Activated CD4-positive, alpha-beta T cell treated with anti-CD3 and anti-CD28 coated beads, Interleukin-2, amount 50 U/mL, for 1 hour (primary cell): ENCODE data around the gene WDR19.
"Not testable (repeated sequence)": the region's sequence is repeated elsewhere in the genome, so short reads cannot be mapped to it uniquely, and the experiment has no call there.

ENCODE experiments used
- DNase-seq: peaks from one replicate; pipeline ENCODE4 v3.0.0-alpha.2; 2020

WDR19 gene

DNA sequence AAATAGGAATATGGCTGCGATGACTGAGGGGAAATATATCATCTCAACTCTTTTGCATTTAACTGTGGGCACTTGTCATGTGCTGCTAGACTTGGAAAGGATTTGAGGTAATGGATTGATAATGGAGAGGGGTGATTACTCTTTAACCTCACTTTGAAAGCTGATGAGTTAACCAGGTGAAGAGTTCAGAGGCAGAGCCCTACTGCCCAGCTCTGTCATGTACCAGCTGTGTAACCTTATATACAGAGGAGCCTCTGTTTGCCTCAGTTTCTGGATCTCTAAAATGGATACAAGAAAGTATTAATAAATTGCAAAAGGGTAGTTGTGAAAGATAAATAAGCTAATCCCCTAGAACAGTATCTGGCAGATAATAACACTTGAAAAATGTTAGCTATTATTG lies 51.5 kb downstream of the WDR19 start:
- no peak for DNase-seq

DNA sequence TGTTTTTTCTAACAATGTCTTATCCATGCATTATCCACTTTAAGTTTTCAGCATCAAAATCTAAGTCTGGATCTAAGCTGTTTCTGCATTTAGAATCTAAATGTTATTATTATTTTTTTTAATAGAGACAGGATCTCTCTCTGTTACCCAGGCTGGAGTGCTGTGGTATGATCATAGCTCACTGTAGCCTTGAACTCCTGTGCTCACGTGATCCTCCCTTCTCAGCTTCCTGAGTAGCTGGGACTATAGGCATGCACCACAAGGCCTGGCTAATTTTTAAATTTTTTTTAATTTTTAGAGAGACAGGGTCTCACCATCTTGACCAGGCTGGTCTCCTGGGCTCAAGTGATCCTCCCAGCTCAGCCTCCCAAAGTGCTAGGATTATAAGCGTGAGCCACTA lies 52.7 kb downstream of the WDR19 start:
- no peak for DNase-seq

DNA sequence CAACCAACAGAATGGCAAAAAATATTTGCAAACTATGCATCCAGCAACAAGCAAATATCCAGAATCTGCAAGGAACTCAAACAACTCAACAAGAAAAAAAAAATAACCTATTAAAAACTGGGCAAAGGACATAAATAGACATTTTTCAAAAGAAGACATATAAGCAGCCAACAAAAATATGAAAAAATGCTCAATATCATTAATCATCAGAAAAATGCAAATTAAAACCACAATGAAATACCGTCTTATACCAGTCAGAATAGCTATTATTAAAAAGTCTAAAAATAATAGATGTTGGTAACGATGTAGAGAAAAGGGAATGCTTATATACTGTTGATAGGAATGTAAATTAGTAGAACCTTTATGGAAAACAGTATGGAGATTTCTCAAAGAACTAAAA lies 53.4 kb downstream of the WDR19 start:
- DNase-seq = no peak

DNA sequence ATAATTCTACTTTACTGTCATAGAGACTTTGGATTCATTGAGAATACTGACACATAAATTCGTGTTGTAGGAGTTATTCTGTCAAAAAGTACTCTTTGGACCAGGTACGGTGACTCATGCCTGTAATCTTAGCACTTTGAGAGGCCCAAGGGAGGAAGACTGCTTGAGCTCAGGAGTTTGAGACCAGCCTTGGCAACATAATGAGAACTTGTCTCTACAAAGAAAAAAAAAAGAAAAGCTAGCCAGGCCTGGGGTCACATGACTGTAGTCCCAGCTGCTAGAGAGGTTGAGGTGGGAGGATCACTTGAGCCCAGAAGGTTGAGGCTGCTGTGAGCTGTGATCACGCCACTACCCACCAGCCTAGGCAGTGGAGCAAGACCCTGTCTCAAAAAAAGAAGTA lies 54.9 kb downstream of the WDR19 start:
- DNase-seq = no peak

DNA sequence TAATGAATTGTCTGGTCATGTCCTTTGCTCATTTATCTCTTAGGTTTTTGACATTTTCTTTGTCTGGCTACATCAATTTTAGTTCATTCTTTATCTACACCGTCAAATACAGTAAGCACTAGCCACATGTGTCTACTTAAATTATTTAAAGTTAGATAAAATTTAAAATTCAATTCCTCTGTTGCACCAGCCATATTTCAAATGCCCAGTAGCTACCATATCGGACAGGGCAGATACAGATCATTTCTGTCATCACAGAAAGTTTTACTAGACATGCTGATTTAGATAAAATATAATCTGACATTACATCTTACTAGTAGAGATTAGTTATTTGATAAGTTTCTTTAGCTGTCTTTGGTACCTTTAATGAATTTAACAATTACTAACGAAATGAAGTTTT lies 61.1 kb downstream of the WDR19 start:
- DNase-seq = no peak

DNA sequence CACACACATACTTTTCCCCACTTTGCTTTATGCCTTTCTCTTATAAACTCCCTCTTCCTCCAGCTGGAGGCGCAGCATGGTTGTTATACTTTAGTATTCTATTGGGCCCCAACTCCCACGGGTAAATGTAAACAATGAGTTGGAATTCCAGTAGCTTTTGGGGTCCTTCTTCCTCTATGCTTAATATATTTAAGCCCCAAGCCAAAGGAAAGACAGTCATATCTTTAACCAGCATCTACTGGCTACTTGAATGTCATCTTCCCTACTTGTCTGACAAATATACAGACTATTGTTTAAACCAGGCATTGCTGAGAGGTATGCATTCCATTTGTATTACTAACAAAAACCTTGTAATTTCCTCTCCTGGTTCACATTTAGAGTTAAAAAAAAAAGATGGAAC lies 72.9 kb downstream of the WDR19 start:
- no peak for DNase-seq

DNA sequence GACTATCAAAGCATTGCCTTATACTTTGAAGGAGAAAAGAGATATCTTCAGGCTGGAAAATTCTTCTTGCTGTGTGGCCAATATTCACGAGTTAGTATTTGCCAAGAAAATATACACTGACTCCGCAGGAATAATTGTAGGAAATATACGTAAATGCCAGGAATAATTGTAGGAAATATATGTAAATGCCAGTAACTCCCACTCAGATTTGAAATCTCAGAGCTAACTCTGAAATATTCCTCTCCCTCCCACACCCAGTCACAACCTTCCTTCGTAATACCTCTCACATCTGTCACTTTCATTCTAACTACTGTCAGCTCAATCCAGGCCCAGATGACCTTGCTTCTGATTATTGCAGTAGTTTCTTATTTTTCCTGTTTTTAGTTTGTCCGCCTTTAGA lies 73.5 kb downstream of the WDR19 start:
- no peak for DNase-seq

DNA sequence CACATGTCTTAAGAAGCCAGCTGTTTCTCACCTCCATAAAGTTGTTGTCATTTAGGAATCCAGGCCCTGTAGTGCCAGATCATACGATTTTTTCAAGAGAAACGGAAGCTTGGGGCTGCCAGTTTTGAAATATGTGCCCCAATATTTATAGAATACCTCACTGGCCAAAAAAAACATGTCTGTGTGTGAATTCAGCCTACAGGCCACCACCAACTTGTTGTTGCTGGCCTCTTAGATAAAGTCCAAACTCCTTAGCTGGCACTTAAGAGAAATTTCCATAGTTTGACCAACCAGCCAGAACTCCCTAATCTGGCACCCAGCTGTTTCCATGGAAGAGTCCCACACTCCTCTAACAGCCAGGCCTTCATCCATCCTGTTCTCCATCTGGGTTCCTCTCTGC lies 74.1 kb downstream of the WDR19 start:
- DNase-seq = no peak

DNA sequence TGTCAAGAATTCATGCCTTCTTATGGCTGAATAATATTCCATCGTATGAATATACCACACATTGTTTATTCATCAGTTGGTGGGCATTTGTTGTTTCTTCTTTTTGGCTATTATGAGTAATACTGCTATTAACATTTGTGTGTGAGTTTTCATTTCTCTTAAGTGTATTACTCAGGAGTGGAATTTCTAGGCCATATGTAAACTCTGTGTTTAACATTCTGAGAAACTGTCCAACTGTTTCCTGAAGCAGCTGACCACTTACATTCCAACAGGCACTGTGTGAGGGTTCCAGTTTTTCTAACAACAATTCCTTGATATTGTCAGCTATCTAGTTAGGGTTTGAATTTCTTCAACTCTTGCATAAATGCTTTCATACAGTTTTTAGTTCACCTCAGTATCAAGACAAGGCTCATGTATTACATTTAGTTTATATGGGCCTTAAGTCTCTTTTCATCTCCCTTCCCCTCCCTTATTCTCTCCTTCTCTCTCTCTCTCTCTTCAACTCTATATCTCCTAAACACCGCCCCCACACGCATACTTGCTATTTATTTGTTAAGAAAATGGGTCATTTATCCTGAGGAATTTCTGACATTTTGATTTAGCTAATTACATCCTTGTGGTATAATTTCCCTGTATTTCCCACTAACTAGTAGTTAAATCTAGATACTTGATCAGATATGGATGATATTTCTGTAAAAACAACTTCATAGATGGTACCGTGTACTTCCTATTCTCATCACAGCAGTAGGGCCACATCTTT lies 77.4 kb downstream of the WDR19 start:
- no peak for DNase-seq

DNA sequence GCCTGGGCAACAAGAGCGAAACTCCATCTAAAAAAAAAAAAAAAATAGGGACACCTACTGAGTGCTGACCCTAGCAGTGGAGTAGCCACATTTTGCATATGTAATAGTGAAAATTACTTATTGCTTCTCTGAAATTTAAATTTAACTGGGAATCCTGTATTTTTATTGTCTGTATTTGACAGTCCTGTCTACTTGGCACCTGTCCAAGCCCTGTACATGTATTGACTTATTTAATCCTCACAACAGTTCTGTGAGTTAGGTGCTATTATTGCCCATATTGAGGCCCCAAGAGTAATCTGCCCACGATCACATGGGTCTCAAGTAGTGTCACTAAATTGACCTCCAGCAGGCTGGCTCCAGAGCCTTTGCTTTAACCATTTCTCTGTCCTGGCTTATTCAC lies 81.6 kb downstream of the WDR19 start:
- no peak for DNase-seq

DNA sequence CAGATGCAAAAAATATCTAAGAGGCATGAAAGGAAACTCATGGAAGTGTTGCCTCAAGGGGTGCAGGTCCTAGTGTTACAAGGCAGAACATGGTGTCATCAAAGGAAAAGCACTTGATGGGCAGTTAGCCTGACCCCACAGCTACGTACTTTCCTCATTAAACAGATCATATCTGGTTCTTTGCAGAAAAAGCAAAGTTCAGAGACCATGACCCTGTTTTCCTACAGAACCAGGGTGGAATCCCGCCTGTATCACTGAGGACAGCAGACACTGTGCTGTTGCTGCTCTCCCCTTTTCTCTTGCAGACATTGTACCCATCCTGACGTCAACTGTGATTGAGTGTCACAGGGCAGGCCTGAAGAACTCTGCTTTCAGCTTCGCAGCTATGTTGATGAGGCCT lies 92.2 kb downstream of the WDR19 start:
- no peak for DNase-seq

DNA sequence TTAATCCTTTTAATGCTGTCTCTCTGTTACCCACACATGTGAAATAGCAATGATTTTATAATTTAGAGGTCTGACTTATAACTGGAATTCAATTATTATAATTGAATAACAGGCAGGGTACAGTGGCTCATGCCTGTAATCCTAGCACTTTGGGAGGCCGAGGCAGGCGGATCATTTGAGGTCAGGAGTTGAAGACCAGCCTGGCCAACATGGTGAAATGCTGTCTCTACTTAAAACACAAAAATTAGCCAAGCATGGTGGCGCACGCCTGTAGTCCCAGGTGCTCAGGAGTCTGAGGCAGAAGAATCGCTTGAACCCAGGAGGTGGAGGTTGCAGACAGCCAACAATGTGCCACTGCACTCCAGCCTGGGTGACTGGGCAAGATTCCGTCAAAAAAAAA lies 95.3 kb downstream of the WDR19 start:
- not testable (repeated sequence) for DNase-seq

DNA sequence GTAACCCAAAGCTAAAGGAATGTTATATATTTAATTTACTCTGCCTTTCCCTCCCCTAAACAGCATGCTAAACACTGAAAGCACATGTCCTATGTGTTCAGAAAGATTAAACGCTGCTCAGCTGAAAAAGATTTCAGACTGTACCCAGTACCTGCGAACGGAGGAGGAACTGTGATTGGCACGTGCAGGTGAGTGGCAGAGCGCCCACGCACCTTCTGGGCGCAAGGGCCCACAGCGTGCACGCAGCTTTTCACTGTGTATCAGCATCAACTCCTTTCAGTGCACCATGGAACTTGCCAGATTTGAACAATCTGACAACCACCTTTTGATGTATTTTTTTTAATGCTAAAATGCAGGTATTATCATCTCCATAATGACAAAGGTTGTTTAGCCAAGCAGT lies 96.1 kb downstream of the WDR19 start:
- DNase-seq = no peak

DNA sequence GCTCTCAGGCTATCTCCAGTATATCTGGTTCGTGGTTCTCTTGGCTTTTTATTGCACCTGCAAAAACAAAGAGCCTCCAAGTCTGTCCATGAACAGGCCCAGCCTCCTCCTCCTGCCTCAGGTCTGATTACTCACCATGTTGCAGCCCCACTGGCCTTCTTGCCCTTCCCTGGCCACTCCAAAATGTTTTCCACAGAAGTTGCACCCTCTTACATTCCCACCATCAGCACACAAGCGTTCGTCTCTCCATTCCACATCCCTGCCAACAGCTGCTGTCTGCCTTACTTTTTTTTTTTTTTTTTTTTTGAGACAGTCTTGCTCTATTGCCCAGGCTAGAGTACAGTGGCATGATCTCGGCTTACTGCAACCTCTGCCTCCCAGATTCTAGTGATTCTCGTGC lies 97.1 kb downstream of the WDR19 start:
- DNase-seq = no peak

DNA sequence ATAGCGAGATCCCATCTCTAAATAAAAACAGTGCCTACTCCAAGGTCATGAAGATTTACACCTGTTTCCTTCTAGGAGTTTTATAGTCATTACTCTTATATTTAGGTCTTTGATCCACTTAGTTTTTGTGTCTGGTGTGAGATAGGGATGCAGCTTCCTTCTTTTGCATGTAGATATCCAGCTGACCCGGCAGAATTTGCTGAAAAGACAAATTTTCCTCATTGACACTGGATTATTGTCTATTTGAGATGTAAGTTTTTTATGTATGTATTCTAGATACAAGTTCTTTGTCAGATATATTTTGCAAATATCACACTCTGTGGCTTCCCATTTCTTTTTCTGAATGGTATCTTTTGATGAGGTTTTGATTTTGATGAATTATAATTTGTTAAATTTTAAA lies 98.4 kb downstream of the WDR19 start:
- DNase-seq = no peak

DNA sequence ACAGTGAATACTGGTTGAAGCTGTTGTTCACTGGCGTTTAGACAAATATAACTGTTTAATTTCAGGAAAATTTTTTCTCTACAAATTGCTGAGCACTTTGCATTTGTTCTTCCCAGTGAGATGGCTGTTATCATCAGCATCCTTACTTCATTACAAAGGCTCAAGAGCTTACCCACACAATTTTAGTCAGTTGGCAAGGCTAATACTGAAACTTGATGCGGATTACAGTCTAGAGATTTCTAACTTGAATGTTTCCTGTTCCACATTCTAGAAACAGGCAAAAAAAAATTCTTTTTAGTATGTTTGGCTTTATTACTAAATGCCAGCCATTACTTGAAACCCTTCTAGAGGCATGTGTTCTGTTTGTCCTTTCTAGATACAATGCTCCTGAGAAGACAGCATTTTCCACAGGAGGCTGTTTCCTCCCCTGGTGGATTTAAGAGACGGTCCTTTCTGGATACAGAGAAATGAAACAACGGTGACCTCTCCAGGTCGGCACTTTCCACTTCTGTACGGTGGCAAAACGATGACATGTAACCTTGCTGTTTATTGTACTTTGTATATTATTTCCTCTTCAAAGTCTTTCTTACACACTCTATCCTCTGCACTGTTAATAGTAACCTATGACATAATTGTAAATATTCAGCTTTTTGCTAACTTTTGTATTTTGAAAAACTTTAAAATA lies 102.9 kb downstream of the WDR19 start:
- no peak for DNase-seq

DNA sequence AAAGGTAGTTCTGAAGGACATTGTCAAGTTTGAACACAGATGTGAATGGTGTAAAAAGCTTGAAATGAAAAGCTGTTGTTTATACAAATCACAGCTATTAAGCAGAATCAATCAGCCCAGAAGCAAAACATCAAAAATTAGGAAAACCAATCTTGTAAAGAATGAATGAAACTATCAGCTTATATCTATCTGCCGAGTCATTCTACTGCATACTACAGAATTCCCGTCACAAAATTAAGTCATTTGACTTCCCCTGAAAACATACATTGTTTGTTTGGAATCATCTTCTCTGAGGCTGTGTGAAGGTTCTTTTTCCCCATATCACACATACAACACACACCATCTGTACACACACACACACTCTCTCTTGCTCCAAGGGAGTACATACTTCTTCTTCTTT lies 103.5 kb downstream of the WDR19 start:
- no peak for DNase-seq

DNA sequence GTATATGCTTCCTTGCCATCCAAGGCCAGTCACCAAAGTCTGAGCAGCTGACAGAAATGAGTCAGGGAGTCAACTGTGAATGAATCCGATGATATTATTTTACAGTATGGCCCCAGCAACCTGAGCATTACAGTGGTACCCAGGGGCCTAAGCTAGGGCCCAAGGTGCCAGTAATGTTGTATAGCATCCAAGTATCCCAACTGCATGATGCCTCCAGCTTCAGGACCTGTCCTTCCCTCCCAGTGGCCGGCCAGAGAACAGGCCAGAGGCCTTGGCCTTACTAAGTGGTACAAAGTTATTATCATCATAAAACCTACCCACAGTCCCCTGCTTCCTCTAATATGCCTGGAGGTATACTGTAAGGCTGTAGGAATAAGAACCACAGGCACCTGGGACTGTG lies 103.9 kb downstream of the WDR19 start:
- DNase-seq = no peak

DNA sequence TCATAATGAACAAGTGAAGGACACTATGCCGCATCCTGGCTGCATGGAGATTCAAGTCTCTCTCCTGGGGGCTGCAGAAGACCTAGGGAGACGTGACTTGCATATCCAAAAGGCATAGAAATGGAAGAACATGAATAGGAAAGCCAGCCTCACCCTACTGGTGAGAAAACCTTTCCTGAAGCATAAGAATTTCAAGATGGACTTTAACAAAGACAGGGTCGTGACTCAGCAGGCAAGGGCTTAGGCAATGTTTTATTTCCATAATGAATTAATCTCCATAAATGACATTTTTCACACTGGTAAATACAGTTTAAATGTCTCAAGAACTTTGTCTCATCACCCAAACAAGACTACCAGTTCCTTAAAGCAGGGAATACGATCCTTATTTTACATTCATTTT lies 104.9 kb downstream of the WDR19 start:
- DNase-seq = no peak

DNA sequence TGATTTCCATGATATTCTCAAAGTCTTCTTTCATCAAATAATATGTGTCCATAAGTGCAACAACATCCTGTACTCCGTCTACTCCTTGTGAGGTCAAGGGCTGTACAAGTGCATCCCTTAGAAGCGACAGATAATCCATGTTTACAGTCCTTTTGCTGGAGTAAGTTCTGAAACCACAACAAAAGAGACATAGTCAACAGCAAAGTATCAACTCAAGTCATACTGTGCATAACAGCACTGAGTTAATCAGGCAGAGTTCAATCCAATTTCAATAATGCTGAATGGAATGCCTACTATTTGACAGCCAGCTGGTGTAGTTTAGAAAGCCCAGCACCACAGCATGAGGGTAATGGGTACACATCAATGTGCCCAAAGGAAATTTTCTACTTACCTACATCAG lies 109.4 kb downstream of the WDR19 start:
- DNase-seq = no peak

DNA sequence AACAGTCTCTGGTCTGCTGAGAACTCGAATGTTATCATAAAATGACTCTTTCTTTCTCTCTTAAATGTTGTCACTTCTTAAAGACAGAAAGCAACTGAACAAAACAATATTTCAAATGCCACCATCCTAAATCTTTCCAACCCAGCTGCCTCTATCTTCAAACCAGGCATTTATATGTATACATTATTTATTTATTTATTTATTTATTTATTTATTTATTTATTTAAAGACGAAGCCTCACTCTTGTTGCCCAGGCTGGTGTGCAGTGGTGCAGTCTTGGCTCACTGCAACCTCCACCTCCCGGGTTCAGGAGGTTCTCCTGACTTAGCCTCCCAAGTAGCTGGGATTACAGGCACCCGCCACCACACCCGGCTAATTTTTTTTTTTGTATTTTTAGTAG lies 110.1 kb downstream of the WDR19 start:
- not testable (repeated sequence) for DNase-seq

DNA sequence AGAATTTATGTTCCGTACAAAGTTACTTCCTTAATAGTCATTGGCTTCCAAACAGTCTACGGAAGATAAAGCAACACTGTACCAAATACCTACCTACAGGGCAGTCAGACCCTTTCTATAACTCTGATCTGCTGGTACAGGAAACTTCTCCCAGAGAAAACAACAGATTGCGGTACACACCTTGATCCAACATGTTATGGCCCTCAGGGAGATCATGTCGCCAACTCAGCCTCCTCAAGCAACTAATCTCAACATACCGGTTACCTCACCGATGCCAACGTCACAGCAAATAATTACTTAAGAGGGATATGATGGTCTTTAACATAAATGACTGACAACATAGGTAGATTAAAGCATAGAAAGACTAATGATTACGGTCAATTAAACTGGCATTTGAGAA lies 113.5 kb downstream of the WDR19 start:
- no peak for DNase-seq

DNA sequence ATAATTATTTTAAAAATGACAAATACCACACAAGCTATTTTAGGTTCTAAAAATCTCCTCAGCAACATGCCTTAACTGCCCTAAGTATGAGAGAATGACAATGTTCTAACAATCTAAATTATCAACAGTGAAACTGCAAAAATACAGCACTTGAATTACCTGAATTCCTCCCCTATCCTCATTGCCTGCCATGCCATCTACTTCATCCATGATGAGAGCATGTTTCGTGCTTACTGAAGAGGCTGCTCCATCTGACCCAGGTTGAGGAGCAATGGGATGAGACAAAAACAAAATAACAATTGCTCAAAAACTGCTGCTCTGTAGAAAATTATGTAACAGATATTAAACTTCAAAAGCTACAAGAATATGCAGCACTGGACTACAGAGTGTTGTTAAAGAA lies 120.6 kb downstream of the WDR19 start:
- no peak for DNase-seq

DNA sequence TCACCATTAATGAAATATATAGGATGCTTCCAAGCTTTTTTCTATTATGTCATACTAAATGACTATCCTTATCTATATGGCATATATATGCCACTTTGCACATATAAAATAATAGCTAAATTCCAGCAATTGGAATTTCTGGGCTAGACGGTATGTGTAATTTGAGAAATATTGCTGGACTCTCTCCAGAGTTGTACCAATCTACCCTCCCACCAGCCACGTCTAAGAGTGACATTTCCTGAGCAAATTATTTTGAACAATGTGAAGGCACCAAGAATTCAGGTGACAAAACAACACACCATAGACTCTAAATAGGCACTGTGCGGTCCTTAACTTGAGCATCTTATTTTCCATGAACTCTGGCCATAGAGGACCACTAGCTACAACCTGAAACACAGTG lies 121.5 kb downstream of the WDR19 start:
- no peak for DNase-seq

DNA sequence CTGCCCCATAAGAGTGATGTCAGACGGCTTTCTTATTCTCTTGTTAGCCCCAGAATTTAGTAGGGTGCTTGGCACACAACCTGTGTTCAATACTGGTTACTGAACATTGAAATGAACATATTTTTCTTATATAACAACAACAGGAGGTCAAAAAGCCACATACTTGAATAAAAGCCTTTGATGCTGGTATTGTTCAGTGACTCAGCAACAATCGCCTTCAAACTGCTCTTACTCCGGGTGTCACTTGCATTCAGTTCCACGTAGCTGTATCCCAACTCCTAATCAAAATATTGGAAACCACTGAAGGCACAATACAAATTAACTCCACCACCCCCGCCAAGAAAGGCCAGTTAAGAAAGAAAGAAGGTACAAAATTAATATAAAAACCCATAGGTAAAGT lies 122.3 kb downstream of the WDR19 start:
- DNase-seq = no peak
